Astrocyte (in vitro differentiated cells and primary cell): ENCODE results near the gene SLC36A2. TPM values are rescaled to one million over a fixed set of nuclear protein-coding genes. Genes with fewer than 3 reads are reported as not detected.

Experiments used
- DNase-seq: peaks from one replicate; pipeline ENCODE4 v3.0.0-alpha.2; 2010; ENCODE audit warnings: low read depth
- FAIRE-seq: peaks from 2 replicates; lab custom pipeline; 2011; peaks lifted over from hg19 to GRCh38; lab: Jason Lieb, UNC
- H2AFZ ChIP-seq: 2 replicates; pipeline ENCODE4 v1.6.0; 2012; ENCODE audit warnings: low read depth, low read length, inconsistent platforms
- H3K27ac ChIP-seq: 2 replicates; pipeline ENCODE4 v1.5.1; 2011; ENCODE audit warnings: low read depth, low read length, inconsistent platforms
- H3K27me3 ChIP-seq: 2 replicates; pipeline ENCODE4 v1.6.0; 2011; ENCODE audit warnings: low read length, inconsistent platforms; ENCODE audit not compliant: insufficient read depth
- H3K36me3 ChIP-seq: 2 replicates; pipeline ENCODE4 v1.5.1; 2011; ENCODE audit warnings: low read length, inconsistent platforms; ENCODE audit not compliant: insufficient read depth
- H3K4me1 ChIP-seq: 2 replicates; pipeline ENCODE4 v1.5.1; 2011; ENCODE audit warnings: low read length, inconsistent platforms; ENCODE audit not compliant: insufficient read depth
- H3K4me2 ChIP-seq: 2 replicates; pipeline ENCODE4 v1.6.0; 2012; ENCODE audit warnings: low read length, inconsistent platforms
- H3K4me3 ChIP-seq: 2 replicates; pipeline ENCODE4 v1.5.1; 2011; ENCODE audit warnings: low read depth, mild to moderate bottlenecking, low read length, inconsistent platforms; ENCODE audit not compliant: insufficient read depth
- H3K79me2 ChIP-seq: 2 replicates; pipeline ENCODE4 v1.6.0; 2012; ENCODE audit warnings: mild to moderate bottlenecking, low read length, inconsistent platforms; ENCODE audit not compliant: insufficient read depth
- H3K9ac ChIP-seq: 2 replicates; pipeline ENCODE4 v1.6.0; 2012; ENCODE audit warnings: mild to moderate bottlenecking, low read length, inconsistent platforms
- H3K9me3 ChIP-seq: 2 replicates; pipeline ENCODE4 v1.5.1; 2012; ENCODE audit warnings: low read depth, mild to moderate bottlenecking, low read length, inconsistent platforms; ENCODE audit not compliant: insufficient read depth
- H4K20me1 ChIP-seq: 2 replicates; pipeline ENCODE4 v1.6.0; 2012; ENCODE audit warnings: low read length, inconsistent platforms; ENCODE audit not compliant: insufficient read depth
- H3K27ac Mint-ChIP-seq: one replicate; pipeline ENCODE4 v1.8.0; 2021; ENCODE audit warnings: mild to moderate bottlenecking, mixed read lengths; ENCODE audit not compliant: unreplicated experiment
- H3K27me3 Mint-ChIP-seq: one replicate; pipeline ENCODE4 v1.8.0; 2021; ENCODE audit warnings: low read depth, mixed read lengths; ENCODE audit not compliant: unreplicated experiment
- H3K36me3 Mint-ChIP-seq: one replicate; pipeline ENCODE4 v1.8.0; 2021; ENCODE audit warnings: low read depth, mixed read lengths; ENCODE audit not compliant: unreplicated experiment
- H3K4me1 Mint-ChIP-seq: one replicate; pipeline ENCODE4 v1.8.0; 2021; ENCODE audit warnings: low read depth, mixed read lengths; ENCODE audit not compliant: unreplicated experiment
- H3K4me3 Mint-ChIP-seq: one replicate; pipeline ENCODE4 v1.8.0; 2021; ENCODE audit warnings: mild to moderate bottlenecking, moderate library complexity, mixed read lengths; ENCODE audit not compliant: unreplicated experiment
- H3K9me3 Mint-ChIP-seq: one replicate; pipeline ENCODE4 v1.8.0; 2021; ENCODE audit warnings: mild to moderate bottlenecking, mixed read lengths; ENCODE audit not compliant: unreplicated experiment
- CTCF ChIP-seq: IDR thresholded peaks from 2 replicates; pipeline ENCODE4 v1.5.1; 2011; ENCODE audit warnings: low read depth, mild to moderate bottlenecking, inconsistent platforms, low read length, moderate library complexity; ENCODE audit not compliant: insufficient read depth
- EZH2 ChIP-seq: IDR thresholded peaks from 2 replicates; pipeline ENCODE4 v1.6.1; 2012; ENCODE audit warnings: mild to moderate bottlenecking, low read length, inconsistent platforms; ENCODE audit not compliant: insufficient read depth
- total RNA-seq: library from RNA; stranded (reverse); gene quantifications from 2 replicates; pipeline ENCODE4 v1.2.1, GENCODE V29; 2021

SLC36A2 gene
- total RNA-seq, 1 donor from 2014 or later = not detected

GRCh38 chr5:151332857-151333256, 14.5 kb downstream of the SLC36A2 start:
- no peak overlapping the region for H3K4me3 ChIP-seq
- no peak overlapping the region for H3K4me2 ChIP-seq
- FAIRE-seq (no peak), DNase-seq (no peak)
- no peaks in the 10 kb centered on the region for H3K79me2 ChIP-seq
- no peaks in the 10 kb centered on the region for H3K4me1 ChIP-seq
- H4K20me1 ChIP-seq = no peaks in the 10 kb centered on the region
- no peak for TF ChIP-seq CTCF
- no peak for TF ChIP-seq EZH2
- H3K36me3 ChIP-seq = no peaks in the 10 kb centered on the region
- H3K27me3 ChIP-seq = no peaks in the 10 kb centered on the region
- H3K27ac Mint-ChIP-seq = no peak overlapping the region
- H3K9ac ChIP-seq = no peak overlapping the region
- H3K4me1 Mint-ChIP-seq = no peaks in the 10 kb centered on the region
- no peak overlapping the region for H2AFZ ChIP-seq
- H3K27me3 Mint-ChIP-seq = peaks cover 3% of the 10 kb centered on the region
- no peak overlapping the region for H3K4me3 Mint-ChIP-seq
- H3K9me3 ChIP-seq = no peaks in the 10 kb centered on the region
- no peaks in the 10 kb centered on the region for H3K36me3 Mint-ChIP-seq
- H3K27ac ChIP-seq = no peak overlapping the region
- H3K9me3 Mint-ChIP-seq = no peaks in the 10 kb centered on the region

GRCh38 chr5:151328734-151329133, 18.6 kb downstream of the SLC36A2 start:
- Histone ChIP-seq H3K27ac (no peak overlapping the region), H2AFZ (no peak overlapping the region), H3K9ac (no peak overlapping the region), H4K20me1 (no peaks in the 10 kb centered on the region), H3K4me1 (no peaks in the 10 kb centered on the region), H3K27me3 (peaks cover 2% of the 10 kb centered on the region), H3K4me2 (no peak overlapping the region), H3K9me3 (no peaks in the 10 kb centered on the region), H3K79me2 (no peaks in the 10 kb centered on the region), H3K36me3 (no peaks in the 10 kb centered on the region), H3K4me3 (no peak overlapping the region)
- H3K9me3 Mint-ChIP-seq = no peaks in the 10 kb centered on the region
- no peaks in the 10 kb centered on the region for H3K4me1 Mint-ChIP-seq
- FAIRE-seq (no peak), DNase-seq (no peak)
- no peak overlapping the region for H3K4me3 Mint-ChIP-seq
- TF ChIP-seq EZH2 = no peak
- TF ChIP-seq CTCF = no peak
- peaks cover 4% of the 10 kb centered on the region for H3K27me3 Mint-ChIP-seq
- no peak overlapping the region for H3K27ac Mint-ChIP-seq
- H3K36me3 Mint-ChIP-seq = no peaks in the 10 kb centered on the region

GRCh38 chr5:151327585-151327984, 19.8 kb downstream of the SLC36A2 start:
- Mint-ChIP-seq H3K9me3 (peaks cover 3% of the 10 kb centered on the region), H3K4me1 (no peaks in the 10 kb centered on the region), H3K4me3 (no peak overlapping the region), H3K36me3 (no peaks in the 10 kb centered on the region), H3K27me3 (peaks cover 4% of the 10 kb centered on the region), H3K27ac (no peak overlapping the region)
- Histone ChIP-seq H3K27me3 (peaks cover 2% of the 10 kb centered on the region), H3K4me1 (no peaks in the 10 kb centered on the region), H3K9me3 (no peaks in the 10 kb centered on the region), H3K4me2 (no peak overlapping the region), H2AFZ (no peak overlapping the region), H3K27ac (no peak overlapping the region), H3K4me3 (no peak overlapping the region), H4K20me1 (no peaks in the 10 kb centered on the region), H3K36me3 (no peaks in the 10 kb centered on the region), H3K9ac (no peak overlapping the region), H3K79me2 (no peaks in the 10 kb centered on the region)
- no peak for TF ChIP-seq CTCF
- TF ChIP-seq EZH2 = no peak
- no peak for DNase-seq
- no peak for FAIRE-seq
